NCI-H510A (cell line): ENCODE measurements around the gene WDR81.
A peak's percentile ranks its signal among the peaks of the same experiment; 100 is the strongest.
"Not testable (repeated sequence)": the region's sequence is repeated elsewhere in the genome, so short reads cannot be mapped to it uniquely, and the experiment has no call there.

Experiments
- DNase-seq: peaks from one replicate; lab custom pipeline; 2025; lab: John Stamatoyannopoulos, UW

WDR81 gene

DNA sequence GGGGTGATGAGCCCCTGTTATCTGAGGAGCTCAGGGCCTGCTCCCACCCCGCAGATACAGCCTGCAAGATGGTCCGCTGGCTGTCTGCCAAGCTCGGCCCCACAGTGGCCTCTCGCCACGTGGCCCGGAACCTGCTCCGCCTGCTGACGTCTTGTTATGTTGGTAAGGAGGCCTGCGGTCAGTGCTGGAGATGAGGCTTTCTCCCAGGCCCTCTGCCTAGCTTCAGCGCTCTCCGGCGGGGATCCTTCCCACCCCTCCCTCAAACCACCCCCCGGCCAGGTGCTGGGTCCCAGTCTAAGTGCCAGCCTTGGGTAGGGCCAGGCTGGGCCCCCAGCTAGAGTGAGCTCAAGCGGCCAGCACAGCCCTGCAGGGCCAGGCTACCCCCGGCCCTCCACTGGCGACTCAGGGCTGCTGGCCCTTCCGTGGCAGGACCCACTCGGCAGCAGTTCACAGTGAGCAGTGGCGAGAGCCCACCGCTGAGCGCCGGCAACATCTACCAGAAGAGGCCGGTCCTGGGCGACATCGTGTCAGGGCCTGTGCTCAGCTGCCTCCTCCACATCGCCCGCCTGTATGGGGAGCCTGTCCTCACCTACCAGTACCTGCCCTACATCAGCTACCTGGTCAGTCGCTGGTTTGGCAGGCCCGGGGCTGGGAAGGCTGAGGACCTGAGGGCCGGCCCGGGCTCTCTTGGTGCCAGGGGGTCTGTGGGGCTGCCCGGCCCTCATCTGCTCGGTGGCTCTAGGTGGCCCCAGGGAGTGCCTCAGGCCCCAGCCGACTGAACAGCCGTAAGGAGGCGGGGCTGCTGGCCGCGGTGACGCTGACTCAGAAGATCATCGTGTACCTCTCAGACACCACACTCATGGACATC is 6.1 kb downstream of the WDR81 start:
- no peak for DNase-seq

GRCh38 chr17:1731194-1731506 is 6.6 kb downstream of the WDR81 start:
- no peak for DNase-seq

GRCh38 chr17:1732241-1732832 is 7.8 kb downstream of the WDR81 start:
- no peak for DNase-seq

DNA sequence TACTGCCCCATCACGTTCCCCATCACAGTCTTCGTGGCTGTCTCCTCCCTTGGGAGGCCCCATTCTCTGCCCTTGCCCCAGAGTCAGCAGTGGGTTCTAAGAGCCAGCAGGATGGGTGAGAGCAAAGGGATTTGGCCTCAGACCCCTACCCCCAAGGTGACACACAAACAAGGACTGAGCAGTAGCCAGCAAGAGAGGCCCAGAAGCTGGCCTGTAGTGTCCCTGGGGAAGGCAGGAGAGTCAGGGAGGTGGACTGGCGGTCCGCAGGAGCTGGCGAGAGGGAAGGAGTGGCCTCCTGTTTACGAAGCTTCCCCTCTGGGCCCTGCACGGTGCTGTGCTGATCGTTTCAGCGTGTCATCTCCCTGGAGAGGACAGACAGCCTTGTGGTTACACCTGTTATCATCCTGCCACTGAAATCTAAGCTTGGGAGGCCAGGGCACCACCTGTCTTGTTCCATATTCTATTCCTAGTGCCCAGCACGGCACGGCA is 8.4 kb downstream of the WDR81 start:
- no peak for DNase-seq

DNA sequence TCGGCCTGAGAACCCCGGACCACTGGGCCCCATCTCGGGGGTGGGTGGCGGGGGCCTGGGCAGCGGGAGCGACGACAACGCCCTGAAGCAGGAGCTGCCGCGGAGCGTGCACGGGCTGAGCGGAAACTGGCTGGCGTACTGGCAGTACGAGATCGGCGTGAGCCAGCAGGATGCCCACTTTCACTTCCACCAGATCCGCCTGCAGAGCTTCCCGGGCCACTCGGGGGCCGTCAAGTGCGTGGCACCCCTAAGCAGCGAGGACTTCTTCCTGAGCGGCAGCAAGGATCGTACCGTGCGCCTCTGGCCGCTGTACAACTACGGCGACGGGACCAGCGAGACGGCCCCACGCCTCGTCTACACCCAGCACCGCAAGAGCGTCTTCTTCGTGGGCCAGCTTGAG is 9.3 kb downstream of the WDR81 start:
- no peak for DNase-seq

- no peak for DNase-seq
Measured at GRCh38 chr17:1735418-1735817, 10.9 kb downstream of the WDR81 start.

GRCh38 chr17:1735834-1736347 is 11.4 kb downstream of the WDR81 start:
- no peak for DNase-seq

DNA sequence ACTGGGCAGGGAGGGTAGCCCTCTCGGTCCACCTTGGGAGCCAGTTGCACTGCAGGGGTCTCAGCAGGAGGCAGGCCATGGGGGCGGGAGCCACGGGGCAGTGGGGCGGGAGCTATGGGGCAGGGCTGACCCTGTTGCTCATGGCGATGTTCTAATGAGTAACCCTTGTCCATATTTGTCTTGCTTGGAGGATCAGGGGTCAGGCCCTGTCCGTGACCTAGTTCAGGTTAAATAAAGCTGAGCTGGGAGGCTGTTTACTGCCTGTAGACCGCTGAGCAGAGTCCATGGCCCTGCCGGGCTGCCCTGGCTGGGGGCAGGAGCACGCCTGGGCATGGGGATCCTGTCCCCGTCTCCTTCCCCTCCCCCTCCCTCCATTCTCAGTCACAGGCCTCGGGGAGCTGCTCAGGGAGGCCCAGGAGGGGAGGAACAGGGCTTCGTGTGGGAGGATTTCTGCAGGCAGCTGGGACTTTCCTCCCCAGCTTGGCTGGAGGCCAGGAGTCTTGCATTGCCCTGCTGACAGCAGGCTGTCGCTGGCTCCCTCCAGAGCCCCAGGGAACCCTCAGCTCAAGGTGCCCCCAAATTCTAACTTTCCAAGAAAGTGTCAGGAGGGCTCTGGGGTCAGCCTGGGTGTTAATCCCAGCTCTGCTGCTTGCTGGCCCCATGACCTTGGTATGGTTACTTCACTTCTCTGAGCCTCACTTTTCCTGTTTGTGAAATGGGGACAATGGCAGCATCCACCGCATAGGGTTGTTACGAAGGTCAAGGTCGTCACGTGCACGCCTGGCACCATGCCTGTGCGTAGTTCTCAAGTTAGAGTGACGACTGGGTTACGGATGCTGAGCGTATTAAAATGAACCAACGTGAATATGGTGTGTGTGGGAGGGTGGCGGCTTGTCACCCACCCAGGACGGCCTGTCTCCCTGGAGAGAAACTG is 12.1 kb downstream of the WDR81 start:
- no peak for DNase-seq

- DNase-seq: no peak
Measured at GRCh38 chr17:1737531-1738291, 13.2 kb downstream of the WDR81 start.

DNA sequence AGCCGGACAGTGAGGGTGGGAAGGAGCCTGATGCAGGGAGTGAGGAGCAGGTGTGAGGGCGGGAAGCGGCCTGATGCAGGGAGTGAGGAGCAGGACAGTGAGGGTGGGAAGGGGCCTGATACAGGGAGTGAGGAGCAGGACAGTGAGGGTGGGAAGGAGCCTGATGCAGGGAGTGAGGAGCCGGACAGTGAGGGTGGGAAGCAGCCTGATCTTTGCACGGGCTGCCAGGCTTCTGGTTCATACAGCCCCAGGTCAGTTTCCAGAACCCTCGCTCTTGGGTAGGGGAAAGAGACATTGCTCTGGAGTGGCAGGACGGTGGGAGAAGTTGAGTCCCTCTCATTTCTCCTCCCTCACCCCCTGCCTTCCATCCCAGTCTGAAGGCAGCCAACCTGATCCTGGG is 17.4 kb downstream of the WDR81 start:
- DNase-seq: not testable (repeated sequence)

DNA sequence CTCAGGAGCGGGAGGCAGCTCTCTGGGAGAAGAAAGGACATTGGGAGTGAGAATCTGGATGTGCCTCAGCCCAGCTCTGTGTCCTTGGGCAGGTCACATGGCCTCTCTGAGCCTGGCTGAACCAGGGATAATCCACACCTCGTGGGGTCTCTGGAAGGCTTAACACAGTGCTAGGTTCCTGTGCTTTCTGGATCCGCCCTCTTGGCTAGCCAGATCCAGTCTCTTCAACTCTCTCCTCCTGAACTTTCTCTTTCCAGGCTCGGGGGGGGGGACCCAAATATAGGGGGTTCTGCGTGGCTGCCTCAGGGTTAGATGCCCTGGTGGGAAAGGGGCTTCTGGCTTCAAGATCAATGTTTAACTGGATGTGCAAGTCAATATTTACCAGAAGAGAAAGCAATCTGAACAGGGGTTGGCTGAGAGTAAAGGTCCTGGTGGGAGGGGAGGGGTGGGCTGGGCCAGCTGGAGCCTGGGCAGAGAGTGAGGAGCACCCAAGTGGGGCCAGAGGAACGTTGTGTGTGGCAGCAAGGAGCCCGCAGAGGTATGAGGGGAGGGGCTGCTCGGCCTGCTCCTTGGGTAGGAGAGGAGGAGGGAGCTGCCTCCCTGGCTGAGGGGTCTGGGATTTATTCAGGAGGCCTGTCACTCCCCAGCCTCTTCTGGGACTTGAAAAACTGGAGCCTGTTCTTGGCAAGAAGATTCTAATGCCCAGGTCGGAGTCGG is 18.0 kb downstream of the WDR81 start, which contains the start of gene SERPINF2:
SERPINF2 (plus strand) TSS at position 501 of the 717 bp plus-strand sequence. CDS start 2,125 bp downstream, outside the sequence.
- DNase-seq: no peak

DNA sequence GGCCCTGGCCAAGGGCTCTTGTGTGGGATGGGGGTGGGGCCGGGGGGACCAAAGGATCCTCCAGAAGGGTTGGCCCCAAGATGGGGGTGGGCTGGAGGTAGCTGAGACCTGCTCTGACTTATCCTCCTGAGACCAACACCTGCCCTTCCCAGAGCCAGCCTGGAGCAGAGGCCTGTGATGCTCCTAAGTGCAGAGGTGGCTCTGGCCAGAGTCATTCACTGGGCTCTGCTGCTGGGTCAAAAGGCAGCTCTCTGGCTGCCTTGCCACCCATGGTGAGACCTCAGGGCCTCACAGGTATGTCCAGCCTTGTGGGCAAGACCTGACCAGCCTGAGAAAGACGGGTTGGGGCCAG is 18.6 kb downstream of the WDR81 start:
- no peak for DNase-seq

- DNase-seq: no peak
Measured at GRCh38 chr17:1744551-1745512, 20.3 kb downstream of the WDR81 start.

DNA sequence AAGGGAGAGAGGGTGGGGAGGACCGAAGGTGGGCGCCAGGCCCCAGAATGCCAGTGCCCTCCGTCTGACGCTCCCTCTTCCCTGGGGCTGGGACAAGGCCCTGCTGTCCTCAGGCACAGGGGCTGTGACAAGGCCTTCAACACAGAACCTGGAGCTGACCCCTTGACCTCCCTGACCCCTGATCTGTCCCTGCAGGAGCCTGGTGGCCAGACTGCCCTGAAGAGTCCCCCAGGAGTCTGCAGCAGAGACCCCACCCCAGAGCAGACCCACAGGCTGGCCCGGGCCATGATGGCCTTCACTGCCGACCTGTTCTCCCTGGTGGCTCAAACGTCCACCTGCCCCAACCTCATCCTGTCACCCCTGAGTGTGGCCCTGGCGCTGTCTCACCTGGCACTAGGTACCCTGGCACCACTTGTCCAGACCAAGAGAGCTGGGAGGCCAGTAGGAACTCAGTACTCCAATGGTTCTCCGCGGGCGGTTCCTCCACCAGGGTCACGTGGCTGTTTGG is 21.1 kb downstream of the WDR81 start:
- DNase-seq: no peak

DNA sequence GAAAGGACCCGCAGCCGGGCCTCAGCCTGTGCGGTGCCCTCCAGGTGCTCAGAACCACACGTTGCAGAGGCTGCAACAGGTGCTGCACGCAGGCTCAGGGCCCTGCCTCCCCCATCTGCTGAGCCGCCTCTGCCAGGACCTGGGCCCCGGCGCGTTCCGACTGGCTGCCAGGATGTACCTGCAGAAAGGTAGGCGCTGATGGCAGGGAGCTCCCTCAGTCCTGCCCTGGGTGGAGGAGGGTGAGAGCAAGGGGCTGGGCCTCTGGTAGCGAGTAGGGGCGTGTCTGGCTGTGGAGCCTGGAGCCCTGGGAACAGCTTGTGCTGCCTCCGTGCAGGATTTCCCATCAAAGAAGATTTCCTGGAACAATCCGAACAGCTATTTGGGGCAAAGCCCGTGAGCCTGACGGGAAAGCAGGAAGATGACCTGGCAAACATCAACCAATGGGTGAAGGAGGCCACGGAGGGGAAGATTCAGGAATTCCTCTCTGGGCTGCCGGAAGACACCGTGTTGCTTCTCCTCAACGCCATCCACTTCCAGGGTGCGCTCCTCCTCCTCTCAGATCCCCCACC is 22.6 kb downstream of the WDR81 start:
- DNase-seq: peak; percentile 55

DNA sequence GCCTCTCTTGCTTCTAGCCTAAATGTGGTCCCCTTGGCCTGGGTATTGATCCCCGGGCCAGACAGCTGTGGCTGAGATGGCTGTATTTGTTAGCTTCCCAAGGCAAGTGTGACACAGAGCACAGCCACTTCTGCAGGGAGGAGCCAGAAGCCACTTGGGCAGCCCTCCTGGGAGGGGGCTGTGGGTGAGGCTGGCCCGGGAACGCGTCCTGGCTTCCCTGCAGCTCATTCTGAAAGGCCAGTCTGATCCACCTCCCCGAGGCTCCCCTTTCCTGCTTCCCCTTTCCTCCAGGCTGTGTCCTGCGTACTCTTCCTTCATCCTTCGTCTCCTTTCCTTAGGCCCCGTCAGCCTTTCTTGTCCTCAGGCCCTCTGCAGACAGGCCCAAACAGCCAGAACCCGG is 26.1 kb downstream of the WDR81 start:
- DNase-seq: no peak

DNA sequence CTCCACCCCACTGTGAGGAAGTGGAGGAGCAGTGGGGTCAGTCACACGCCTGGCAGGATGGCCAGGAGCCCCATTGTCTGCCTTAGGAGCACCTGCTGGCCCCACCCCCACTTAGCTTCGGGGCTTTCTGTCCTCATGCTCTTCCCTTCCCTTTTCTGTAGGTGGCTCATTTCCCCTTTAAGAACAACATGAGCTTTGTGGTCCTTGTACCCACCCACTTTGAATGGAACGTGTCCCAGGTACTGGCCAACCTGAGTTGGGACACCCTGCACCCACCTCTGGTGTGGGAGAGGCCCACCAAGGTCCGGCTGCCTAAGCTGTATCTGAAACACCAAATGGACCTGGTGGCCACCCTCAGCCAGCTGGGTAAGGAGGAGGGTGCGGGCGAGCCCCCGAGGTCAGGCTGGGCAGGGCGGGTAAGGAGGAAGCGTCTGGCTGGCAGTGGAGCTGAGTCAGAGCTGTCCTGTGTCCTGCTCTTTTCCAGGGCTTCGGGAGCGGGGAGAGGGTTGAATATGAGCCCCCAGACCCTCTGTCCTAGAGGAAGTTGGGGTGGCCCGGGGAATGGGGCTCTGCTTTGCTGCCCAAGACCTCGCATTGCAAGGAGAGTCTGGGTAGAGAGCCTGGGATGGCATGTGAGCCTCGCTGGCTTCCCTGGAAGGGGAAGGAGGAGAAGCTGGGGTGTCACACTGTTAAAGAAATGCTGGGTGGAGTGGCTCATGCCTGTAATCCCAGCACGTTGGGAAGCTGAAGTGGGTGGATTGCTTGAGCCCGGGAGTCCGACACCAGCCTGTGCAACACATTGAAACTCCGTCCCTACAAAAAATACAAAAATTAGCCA is 28.1 kb downstream of the WDR81 start:
- DNase-seq: no peak

DNA sequence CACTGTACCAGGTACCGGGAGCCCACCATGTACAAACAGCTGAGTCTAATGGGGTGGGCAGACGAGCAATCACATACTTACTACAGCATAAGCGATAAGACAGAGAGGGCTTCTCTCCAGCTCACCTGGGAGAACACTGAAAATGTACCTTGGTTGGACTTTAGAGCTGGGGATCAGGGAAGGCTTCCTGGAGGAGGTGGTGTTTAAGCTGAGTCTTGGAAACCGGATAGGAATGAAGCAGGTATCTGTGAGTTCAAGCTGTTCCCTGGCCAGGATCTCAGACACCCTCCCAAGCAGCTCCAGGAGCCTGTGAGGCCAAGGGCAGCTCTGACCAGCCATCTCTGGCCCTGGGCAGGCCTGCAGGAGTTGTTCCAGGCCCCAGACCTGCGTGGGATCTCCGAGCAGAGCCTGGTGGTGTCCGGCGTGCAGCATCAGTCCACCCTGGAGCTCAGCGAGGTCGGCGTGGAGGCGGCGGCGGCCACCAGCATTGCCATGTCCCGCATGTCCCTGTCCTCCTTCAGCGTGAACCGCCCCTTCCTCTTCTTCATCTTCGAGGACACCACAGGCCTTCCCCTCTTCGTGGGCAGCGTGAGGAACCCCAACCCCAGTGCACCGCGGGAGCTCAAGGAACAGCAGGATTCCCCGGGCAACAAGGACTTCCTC is 29.4 kb downstream of the WDR81 start:
- DNase-seq: no peak
